ENCODE measurements around the gene MAP3K7CL. TPM values are rescaled to one million over a fixed set of nuclear protein-coding genes. Genes with fewer than 3 reads are reported as not detected.

MAP3K7CL gene
- total RNA-seq, 2 experiments from 2014 or later = 3.4 to 4.4 TPM

DNA sequence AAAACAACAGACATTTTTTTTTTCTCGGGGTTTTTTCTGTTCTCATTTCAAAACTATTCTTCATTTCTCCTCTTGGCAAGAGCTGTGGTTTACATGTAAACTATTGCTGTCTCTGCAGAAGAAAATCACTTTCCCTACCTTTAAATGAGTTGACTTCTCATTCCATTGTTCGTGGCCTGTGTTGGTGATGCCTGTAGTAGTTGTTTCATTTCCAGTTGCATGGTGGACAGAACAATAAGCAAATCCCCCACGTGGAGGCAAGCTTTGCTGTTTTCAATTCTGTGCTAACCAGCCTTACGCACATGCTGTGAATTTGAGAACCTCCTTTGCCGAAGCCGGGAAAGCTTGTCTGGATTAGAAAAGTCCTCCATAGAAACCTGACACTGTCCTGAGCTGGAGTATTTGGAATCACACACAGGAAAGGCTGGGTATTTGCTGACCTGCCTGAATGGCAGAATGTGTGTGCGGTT is 26.2 kb upstream of the MAP3K7CL start:
- no peaks in the 10 kb centered on the region for H3K36me3 Mint-ChIP-seq (ENCODE audit: low read depth)
- H3K4me1 Mint-ChIP-seq (ENCODE audit: low read depth) = no peaks in the 10 kb centered on the region
- ATAC-seq = no peak
- H3K4me3 Mint-ChIP-seq = no peak overlapping the region
- no peaks in the 10 kb centered on the region for H3K9me3 Mint-ChIP-seq (ENCODE audit: insufficient read depth)
- no peak overlapping the region for H3K27ac Mint-ChIP-seq
- ChIA-PET CTCF (interaction anchor here (1.0 to 1.5 kb wide), 2 partner anchors 8 to 32 kb away, joined by 4 read pairs; no protein-coding TSS in a partner anchor), POLR2A (no interaction called here)
- DNase-seq = no peak
- no peaks in the 10 kb centered on the region for H3K27me3 Mint-ChIP-seq (ENCODE audit: low read depth)

DNA sequence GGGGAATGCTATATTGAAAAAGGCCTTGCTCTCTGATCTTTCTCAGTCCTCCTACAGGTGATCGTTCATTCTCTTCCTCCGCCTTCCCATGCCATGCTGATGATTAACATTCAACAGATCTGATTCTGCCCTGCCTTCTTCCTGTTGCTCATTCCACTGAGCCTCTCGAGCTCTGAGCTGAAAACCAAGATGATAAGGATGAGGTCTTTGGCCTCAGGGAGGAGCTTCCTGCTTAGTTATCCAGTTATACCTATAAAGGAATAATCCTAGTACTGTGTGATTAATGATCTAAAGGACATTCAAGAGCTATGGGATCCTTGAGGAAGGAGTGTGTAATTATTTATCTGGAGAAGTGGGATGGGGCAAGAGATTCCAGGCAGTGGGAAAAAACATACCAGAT is 25.2 kb upstream of the MAP3K7CL start:
- ChIA-PET POLR2A (interaction anchor here (0.9 to 1.7 kb wide), 2 partner anchors 10 to 32 kb away, joined by 3 read pairs; partner anchors contain the start of gene CCT8), CTCF (interaction anchor here (1.0 to 1.5 kb wide), 2 partner anchors 9 to 33 kb away, joined by 4 read pairs; no protein-coding TSS in a partner anchor)
- Mint-ChIP-seq H3K27ac (no peak overlapping the region), H3K27me3 (ENCODE audit: low read depth) (no peaks in the 10 kb centered on the region), H3K4me3 (no peak overlapping the region), H3K4me1 (ENCODE audit: low read depth) (no peaks in the 10 kb centered on the region), H3K36me3 (ENCODE audit: low read depth) (no peaks in the 10 kb centered on the region), H3K9me3 (ENCODE audit: insufficient read depth) (no peaks in the 10 kb centered on the region)
- no peak for DNase-seq
- ATAC-seq = no peak

DNA sequence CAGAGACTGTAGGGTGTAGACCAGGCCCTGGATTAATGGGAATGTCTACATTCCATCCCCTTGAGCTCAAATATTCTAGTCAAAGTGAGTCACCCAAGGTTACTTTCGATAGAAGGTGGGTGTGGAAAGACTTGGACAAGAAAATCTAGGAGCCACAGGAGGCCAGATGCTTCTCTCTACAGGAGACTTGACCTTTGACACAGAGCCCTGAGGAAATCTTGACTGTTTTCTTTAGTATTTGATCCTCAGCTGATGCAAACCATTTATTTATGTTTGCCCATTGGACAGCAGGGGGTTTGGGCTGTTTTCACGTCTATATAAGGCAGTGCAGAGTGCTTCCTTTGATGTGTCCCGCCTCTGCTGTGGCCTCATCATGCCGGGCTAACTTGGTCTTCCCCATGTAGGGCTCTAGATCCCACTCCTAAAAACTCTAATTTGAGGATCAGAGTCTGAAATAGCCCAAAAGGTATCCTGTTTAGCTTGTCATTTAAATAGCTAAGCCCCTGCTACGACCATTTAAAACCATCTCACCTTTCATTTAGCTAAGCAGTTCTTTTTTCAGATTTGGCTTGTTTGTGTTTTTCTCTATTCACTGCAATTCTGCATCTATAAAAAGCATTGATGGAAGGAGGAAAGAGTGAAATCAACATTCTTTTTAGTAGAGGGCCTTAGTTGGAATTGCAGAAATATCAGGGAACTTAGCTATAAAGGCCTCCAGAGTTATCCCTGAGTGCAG is 15.5 kb upstream of the MAP3K7CL start:
- no peaks in the 10 kb centered on the region for H3K36me3 Mint-ChIP-seq (ENCODE audit: low read depth)
- ATAC-seq (no peak), DNase-seq (no peak)
- H3K4me3 Mint-ChIP-seq = no peak overlapping the region
- H3K27me3 Mint-ChIP-seq (ENCODE audit: low read depth) = peaks cover 3% of the 10 kb centered on the region
- H3K4me1 Mint-ChIP-seq (ENCODE audit: low read depth) = no peaks in the 10 kb centered on the region
- ChIA-PET CTCF (interaction anchor here (1.0 to 1.6 kb wide), 3 partner anchors 23 to 233 kb away, joined by 3 to 6 read pairs (median 4); no protein-coding TSS in a partner anchor), POLR2A (interaction anchor here (0.6 to 1.2 kb wide), 2 partner anchors 9 to 185 kb away, joined by 3 read pairs; no protein-coding TSS in a partner anchor)
- H3K9me3 Mint-ChIP-seq (ENCODE audit: insufficient read depth) = no peaks in the 10 kb centered on the region
- H3K27ac Mint-ChIP-seq = no peak overlapping the region

DNA sequence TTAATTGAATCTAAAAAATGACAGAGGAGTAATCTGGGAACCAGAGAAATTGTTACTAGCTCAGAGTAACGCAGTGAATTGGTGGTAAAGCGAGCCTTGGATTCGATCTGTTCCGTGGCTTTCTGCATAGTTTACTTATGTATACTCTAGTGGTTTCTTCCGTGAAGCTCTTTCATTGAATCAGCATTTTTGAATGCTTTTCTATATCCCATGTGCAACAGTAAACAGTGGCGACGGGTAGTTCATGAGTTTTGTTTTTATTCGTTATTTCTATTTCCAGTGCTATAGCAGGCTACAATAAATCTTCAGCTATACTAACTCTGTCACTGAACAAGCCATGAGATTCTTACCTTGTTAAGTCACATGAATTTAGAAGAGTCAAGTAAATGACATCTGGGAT is 14.5 kb upstream of the MAP3K7CL start:
- no peaks in the 10 kb centered on the region for H3K9me3 Mint-ChIP-seq (ENCODE audit: insufficient read depth)
- CTCF ChIA-PET = interaction anchor here (1.3 kb wide), 1 partner anchor 26 kb away, joined by 6 read pairs; no protein-coding TSS in a partner anchor
- no peak overlapping the region for H3K27ac Mint-ChIP-seq

DNA sequence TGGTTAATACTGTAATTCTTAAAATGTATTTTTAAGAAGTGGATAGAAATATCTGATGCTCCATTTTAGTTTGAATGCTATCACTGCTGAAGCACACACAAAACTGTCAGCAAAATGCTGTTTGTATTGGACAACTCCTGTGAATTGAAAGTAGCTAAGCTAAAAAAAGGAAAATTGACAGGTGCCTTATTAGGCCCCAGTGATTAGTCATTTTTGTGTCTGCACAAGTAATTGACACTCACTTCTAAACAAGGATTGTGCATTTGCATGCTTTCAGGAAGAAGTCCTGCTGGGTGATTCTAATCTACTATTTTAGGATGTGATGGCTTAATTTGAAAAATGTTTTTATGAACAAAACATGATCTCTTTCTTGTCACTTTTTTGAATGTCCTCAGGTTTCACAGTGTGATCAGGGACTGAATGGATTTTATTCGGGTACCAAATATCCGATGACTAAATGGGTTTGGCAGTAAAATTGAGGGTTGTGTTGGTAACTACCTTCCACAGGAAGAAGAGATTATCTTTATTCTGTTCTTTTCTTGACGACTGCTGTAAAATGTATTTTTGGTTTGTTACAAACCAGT is 13.0 kb upstream of the MAP3K7CL start:
- Mint-ChIP-seq H3K4me3 (no peak overlapping the region), H3K9me3 (ENCODE audit: insufficient read depth) (no peaks in the 10 kb centered on the region), H3K36me3 (ENCODE audit: low read depth) (no peaks in the 10 kb centered on the region), H3K4me1 (ENCODE audit: low read depth) (no peaks in the 10 kb centered on the region), H3K27ac (no peak overlapping the region), H3K27me3 (ENCODE audit: low read depth) (no peaks in the 10 kb centered on the region)
- no peak for DNase-seq
- no peak for ATAC-seq
- POLR2A ChIA-PET = no interaction called here
- CTCF ChIA-PET = interaction anchor here (1.7 kb wide), 1 partner anchor 259 kb away, joined by 3 read pairs; no protein-coding TSS in a partner anchor

More for the DNA sequence above, 14.5 kb upstream of the MAP3K7CL start:
- Mint-ChIP-seq H3K4me1 (ENCODE audit: low read depth) (no peaks in the 10 kb centered on the region), H3K36me3 (ENCODE audit: low read depth) (no peaks in the 10 kb centered on the region), H3K4me3 (no peak overlapping the region), H3K27me3 (ENCODE audit: low read depth) (peaks cover 3% of the 10 kb centered on the region)
- DNase-seq (no peak), ATAC-seq (no peak)
- POLR2A ChIA-PET = interaction anchor here (1.2 kb wide), 1 partner anchor 10 kb away, joined by 3 read pairs; no protein-coding TSS in a partner anchor

DNA sequence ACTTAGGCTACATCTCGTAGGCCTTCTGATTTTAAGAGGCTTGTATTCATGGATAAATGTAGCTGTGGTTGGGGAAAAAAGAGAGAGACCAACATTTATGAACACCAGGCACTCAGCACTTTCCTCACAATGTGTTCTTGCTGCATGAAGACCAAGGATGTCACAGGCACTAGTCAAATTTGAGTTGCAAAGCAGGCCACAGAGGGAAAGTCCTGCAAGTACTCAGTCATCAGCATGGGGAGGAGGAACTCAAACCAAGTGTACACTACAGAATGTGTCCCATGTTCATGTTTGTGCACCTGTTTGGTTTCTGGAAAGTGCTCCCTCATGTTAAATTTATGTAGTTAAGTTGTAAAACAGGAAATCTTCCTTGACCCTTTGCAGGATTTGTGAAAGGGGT is 8.7 kb upstream of the MAP3K7CL start:
- Mint-ChIP-seq H3K4me3 (no peak overlapping the region), H3K4me1 (ENCODE audit: low read depth) (peaks cover 13% of the 10 kb centered on the region), H3K27ac (no peak overlapping the region), H3K36me3 (ENCODE audit: low read depth) (no peaks in the 10 kb centered on the region), H3K27me3 (ENCODE audit: low read depth) (no peaks in the 10 kb centered on the region), H3K9me3 (ENCODE audit: insufficient read depth) (no peaks in the 10 kb centered on the region)
- ATAC-seq = no peak
- DNase-seq = no peak
- ChIA-PET CTCF (no interaction called here), POLR2A (no interaction called here)

DNA sequence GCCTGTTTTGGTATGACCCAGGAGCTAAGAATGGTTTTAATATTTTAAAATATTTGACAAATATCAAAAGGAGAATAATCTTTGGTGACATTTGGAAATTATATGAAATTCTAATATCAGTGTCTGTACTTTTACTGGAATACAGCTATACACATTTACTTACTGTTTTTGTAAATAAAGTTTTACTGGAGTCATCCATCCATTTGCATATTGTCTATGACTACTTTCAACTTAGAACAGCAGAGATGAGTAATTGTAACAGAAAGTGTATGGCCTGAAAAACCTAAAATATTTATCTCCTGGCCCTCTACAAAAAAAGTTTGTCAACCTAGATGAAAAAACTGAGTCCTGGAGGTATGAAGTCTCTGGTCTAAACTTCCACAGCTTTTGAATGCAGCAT is 5.8 kb upstream of the MAP3K7CL start:
- no peak overlapping the region for H3K27ac Mint-ChIP-seq
- H3K4me1 Mint-ChIP-seq (ENCODE audit: low read depth) = peaks cover 13% of the 10 kb centered on the region
- H3K27me3 Mint-ChIP-seq (ENCODE audit: low read depth) = peaks cover 2% of the 10 kb centered on the region
- CTCF ChIA-PET = interaction anchor here (1.3 to 2.8 kb wide), 2 partner anchors 71 to 237 kb away, joined by 3 to 7 read pairs; no protein-coding TSS in a partner anchor
- H3K9me3 Mint-ChIP-seq (ENCODE audit: insufficient read depth) = no peaks in the 10 kb centered on the region
- H3K4me3 Mint-ChIP-seq = no peak overlapping the region
- DNase-seq (no peak), ATAC-seq (no peak)
- POLR2A ChIA-PET = no interaction called here
- H3K36me3 Mint-ChIP-seq (ENCODE audit: low read depth) = no peaks in the 10 kb centered on the region

DNA sequence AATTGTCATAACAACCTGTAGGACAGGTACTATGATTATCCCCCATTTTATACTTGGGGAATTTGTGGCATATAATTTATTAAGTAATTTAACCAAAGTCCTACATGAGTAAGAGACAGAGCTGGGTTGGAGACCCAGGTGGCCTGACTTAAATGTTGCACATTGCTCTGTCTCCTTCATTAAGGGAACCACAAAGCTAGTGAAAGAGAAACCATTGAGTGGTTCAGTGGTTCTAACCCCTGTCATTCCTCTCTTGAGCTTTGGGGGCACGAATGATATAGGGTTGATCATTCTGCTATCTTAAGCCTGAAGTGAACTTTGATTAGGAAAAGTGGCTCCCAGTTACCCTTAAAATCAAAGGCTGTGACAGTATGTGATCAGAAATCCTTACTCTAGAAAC is 5.3 kb upstream of the MAP3K7CL start:
- no peak for DNase-seq
- CTCF ChIA-PET = interaction anchor here (1.3 to 2.8 kb wide), 2 partner anchors 71 to 236 kb away, joined by 3 to 7 read pairs; no protein-coding TSS in a partner anchor
- H3K4me3 Mint-ChIP-seq = no peak overlapping the region
- peak; percentile 30 for ATAC-seq
- peaks cover 2% of the 10 kb centered on the region for H3K27me3 Mint-ChIP-seq (ENCODE audit: low read depth)
- H3K4me1 Mint-ChIP-seq (ENCODE audit: low read depth) = peaks cover 17% of the 10 kb centered on the region
- H3K9me3 Mint-ChIP-seq (ENCODE audit: insufficient read depth) = no peaks in the 10 kb centered on the region
- POLR2A ChIA-PET = no interaction called here
- H3K36me3 Mint-ChIP-seq (ENCODE audit: low read depth) = no peaks in the 10 kb centered on the region
- no peak overlapping the region for H3K27ac Mint-ChIP-seq

DNA sequence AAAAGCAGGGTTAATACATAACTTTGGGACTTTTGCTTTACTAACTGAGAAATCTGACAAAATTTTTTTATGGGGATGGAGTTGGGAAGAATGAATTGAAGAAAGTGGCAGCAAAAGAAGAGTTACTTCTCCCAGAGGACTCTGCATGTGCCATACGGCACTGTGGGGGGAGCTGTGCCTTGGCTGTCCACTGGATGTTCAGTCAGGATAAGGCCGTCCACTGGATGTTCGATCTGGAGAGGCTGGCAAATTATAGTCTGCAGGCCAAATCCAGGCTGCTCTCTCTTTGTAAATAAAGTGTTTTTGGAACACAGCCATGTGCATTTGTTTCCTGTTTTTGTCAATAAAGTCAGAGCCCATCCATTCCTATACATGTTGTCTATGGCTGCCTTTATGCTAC is 4.5 kb upstream of the MAP3K7CL start:
- H3K9me3 Mint-ChIP-seq (ENCODE audit: insufficient read depth) = no peaks in the 10 kb centered on the region
- no peak overlapping the region for H3K4me3 Mint-ChIP-seq
- no peaks in the 10 kb centered on the region for H3K36me3 Mint-ChIP-seq (ENCODE audit: low read depth)
- H3K27me3 Mint-ChIP-seq (ENCODE audit: low read depth) = peaks cover 6% of the 10 kb centered on the region
- no peak overlapping the region for H3K27ac Mint-ChIP-seq
- DNase-seq (peak; percentile 13), ATAC-seq (no peak)
- ChIA-PET POLR2A (no interaction called here), CTCF (interaction anchor here (2.8 kb wide), 1 partner anchor 70 kb away, joined by 7 read pairs; no protein-coding TSS in a partner anchor)
- peaks cover 21% of the 10 kb centered on the region for H3K4me1 Mint-ChIP-seq (ENCODE audit: low read depth)

DNA sequence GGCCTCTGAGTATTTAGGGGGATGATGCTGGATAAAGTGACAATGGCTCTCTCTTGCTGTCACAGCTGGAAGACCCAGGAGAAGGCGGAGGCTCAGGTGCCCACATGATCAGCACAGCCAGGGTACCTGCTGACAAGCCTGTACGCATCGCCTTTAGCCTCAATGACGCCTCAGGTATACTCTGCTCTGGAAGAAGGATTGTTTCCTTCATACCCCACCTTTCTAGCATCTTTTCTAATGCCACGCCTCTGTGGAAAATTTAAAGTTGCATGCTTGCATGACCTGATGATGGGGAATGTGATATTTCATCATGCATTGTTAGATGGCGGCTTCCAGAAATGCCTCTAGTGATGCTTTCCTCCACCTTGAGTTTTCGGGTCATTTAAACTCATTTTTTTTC is 2.8 kb downstream of the MAP3K7CL start:
- no peak for DNase-seq
- Mint-ChIP-seq H3K36me3 (ENCODE audit: low read depth) (no peaks in the 10 kb centered on the region), H3K27me3 (ENCODE audit: low read depth) (peaks cover 6% of the 10 kb centered on the region), H3K27ac (no peak overlapping the region), H3K4me1 (ENCODE audit: low read depth) (peaks cover 8% of the 10 kb centered on the region), H3K9me3 (ENCODE audit: insufficient read depth) (no peaks in the 10 kb centered on the region), H3K4me3 (no peak overlapping the region)
- ChIA-PET POLR2A (no interaction called here), CTCF (no interaction called here)
- ATAC-seq = no peak

DNA sequence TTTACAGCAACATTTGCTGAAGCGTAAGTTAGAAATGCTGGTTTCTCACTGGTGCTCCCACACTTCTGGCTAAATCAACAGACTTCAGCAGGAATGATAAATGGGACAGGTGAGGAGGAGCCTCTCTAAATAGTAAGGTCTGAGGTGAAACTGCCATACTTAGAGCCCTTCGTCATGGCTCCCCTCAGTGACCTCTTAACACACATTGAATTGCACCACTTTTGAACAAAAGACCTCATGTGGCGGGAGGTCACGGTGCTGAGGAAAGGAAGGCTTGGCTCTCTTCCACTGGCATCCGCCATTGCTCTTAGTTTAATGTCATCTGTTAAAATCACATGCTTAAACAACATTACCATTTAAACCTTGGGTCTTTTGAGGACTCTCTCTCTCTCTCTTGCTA is 3.4 kb downstream of the MAP3K7CL start:
- Mint-ChIP-seq H3K4me3 (no peak overlapping the region), H3K36me3 (ENCODE audit: low read depth) (no peaks in the 10 kb centered on the region), H3K4me1 (ENCODE audit: low read depth) (peaks cover 8% of the 10 kb centered on the region), H3K27ac (no peak overlapping the region), H3K27me3 (ENCODE audit: low read depth) (peaks cover 6% of the 10 kb centered on the region), H3K9me3 (ENCODE audit: insufficient read depth) (no peaks in the 10 kb centered on the region)
- ChIA-PET CTCF (no interaction called here), POLR2A (no interaction called here)
- ATAC-seq (no peak), DNase-seq (no peak)

DNA sequence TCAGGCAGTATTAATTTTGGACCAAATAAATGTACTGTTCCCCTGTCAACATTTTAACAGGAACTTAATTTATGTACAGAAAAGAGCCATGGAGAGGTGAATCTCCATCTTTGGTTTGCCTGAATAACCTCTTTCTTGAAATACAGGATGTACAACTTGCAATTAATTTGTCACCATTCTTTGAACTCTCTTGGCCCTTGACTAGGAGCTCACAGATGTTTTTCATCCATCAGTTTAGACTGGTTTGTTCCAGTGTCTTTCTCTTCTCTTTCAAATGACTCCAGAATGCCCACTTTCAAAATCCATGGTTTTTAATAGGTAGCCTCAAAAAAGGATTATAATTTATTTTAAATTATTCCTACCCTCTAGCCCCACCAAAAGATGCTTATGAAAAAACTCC is 5.0 kb downstream of the MAP3K7CL start:
- H3K4me1 Mint-ChIP-seq (ENCODE audit: low read depth) = peaks cover under 1% of the 10 kb centered on the region
- no peaks in the 10 kb centered on the region for H3K9me3 Mint-ChIP-seq (ENCODE audit: insufficient read depth)
- peaks cover 4% of the 10 kb centered on the region for H3K27me3 Mint-ChIP-seq (ENCODE audit: low read depth)
- no peak overlapping the region for H3K27ac Mint-ChIP-seq
- ChIA-PET POLR2A (no interaction called here), CTCF (no interaction called here)
- H3K36me3 Mint-ChIP-seq (ENCODE audit: low read depth) = no peaks in the 10 kb centered on the region
- ATAC-seq (no peak), DNase-seq (no peak)
- no peak overlapping the region for H3K4me3 Mint-ChIP-seq
